GM21528 (cell line): Measurements from ENCODE around the gene ANO1.
"Not testable (repeated sequence)": the region's sequence is repeated elsewhere in the genome, so short reads cannot be mapped to it uniquely, and the experiment has no call there.

ENCODE experiments used
- ATAC-seq: cut with Tn5 transposase; IDR thresholded peaks from one replicate; pipeline ENCODE4 v1.9.1; 2021; ENCODE audit warnings: mild to moderate bottlenecking, moderate library complexity; ENCODE audit not compliant: unreplicated experiment, low FRiP score

Gene ANO1

GRCh38 chr11:70183032-70183431 is 104.9 kb downstream of the ANO1 start:
- no peak for ATAC-seq

GRCh38 chr11:70183483-70184176 is 105.5 kb downstream of the ANO1 start:
- ATAC-seq = no peak

- ATAC-seq = no peak
Measured at GRCh38 chr11:70184396-70184795, 106.3 kb downstream of the ANO1 start.

- ATAC-seq = no peak
Measured at GRCh38 chr11:70185348-70186055, 107.4 kb downstream of the ANO1 start.

GRCh38 chr11:70186420-70186819 is 108.3 kb downstream of the ANO1 start:
- ATAC-seq = no peak

- ATAC-seq = no peak
Measured at GRCh38 chr11:70186936-70187335, 108.8 kb downstream of the ANO1 start.

GRCh38 chr11:70187771-70188170 is 109.7 kb downstream of the ANO1 start:
- no peak for ATAC-seq

GRCh38 chr11:70189622-70190021 is 111.5 kb downstream of the ANO1 start:
- ATAC-seq = no peak

GRCh38 chr11:70191495-70192140 is 113.5 kb downstream of the ANO1 start:
- ATAC-seq = no peak

- no peak for ATAC-seq
Measured at GRCh38 chr11:70192666-70193410, 114.7 kb downstream of the ANO1 start.

- no peak for ATAC-seq
Measured at GRCh38 chr11:70193411-70194292, 115.5 kb downstream of the ANO1 start.

- ATAC-seq = no peak
Measured at GRCh38 chr11:70194792-70195791, 117.0 kb downstream of the ANO1 start.

GRCh38 chr11:70200212-70200844 is 122.2 kb downstream of the ANO1 start:
- no peak for ATAC-seq

GRCh38 chr11:70201047-70201446 is 122.9 kb downstream of the ANO1 start:
- ATAC-seq = not testable (repeated sequence)

GRCh38 chr11:70201882-70202861 is 124.1 kb downstream of the ANO1 start:
- ATAC-seq = no peak

- ATAC-seq = peak; percentile 73
Measured at GRCh38 chr11:70202920-70203750, 125.0 kb downstream of the ANO1 start, which contains the start of gene FADD. Gene FADD, plus strand, starts transcription at chr11:70203296. Its CDS starts 164 bp downstream, at chr11:70203460.
